NT2/D1 (cell line): Measurements from ENCODE around the gene SLC16A10.
"Not testable (repeated sequence)": the region's sequence is repeated elsewhere in the genome, so short reads cannot be mapped to it uniquely, and the experiment has no call there.

Experiments
- DNase-seq: peaks from one replicate; pipeline ENCODE4 v3.0.0-alpha.2; 2011; ENCODE audit warnings: low read depth, low spot score
- H3K27me3 ChIP-seq: 2 replicates; pipeline ENCODE4 v1.6.0; 2011; ENCODE audit warnings: mild to moderate bottlenecking; ENCODE audit not compliant: insufficient read length, insufficient read depth
- H3K36me3 ChIP-seq: 2 replicates; pipeline ENCODE4 v1.6.1; 2011; ENCODE audit warnings: mild to moderate bottlenecking, low read length, mixed read lengths; ENCODE audit not compliant: insufficient read depth, insufficient read length
- H3K4me1 ChIP-seq: 2 replicates; pipeline ENCODE4 v1.5.1; 2011; ENCODE audit not compliant: insufficient read depth, insufficient read length
- H3K4me3 ChIP-seq: 2 replicates; pipeline ENCODE4 v1.5.1; 2011; ENCODE audit warnings: low read depth; ENCODE audit not compliant: insufficient read length
- H3K9ac ChIP-seq: 2 replicates; pipeline ENCODE4 v1.6.0; 2011; ENCODE audit warnings: low read depth; ENCODE audit not compliant: insufficient read length
- H3K9me3 ChIP-seq: 2 replicates; pipeline ENCODE4 v1.5.1; 2011; ENCODE audit warnings: mild to moderate bottlenecking, low read length; ENCODE audit not compliant: insufficient read depth
- SUZ12 ChIP-seq: IDR thresholded peaks from 2 replicates; pipeline ENCODE4 v1.6.1; 2011; ENCODE audit not compliant: insufficient read length, insufficient read depth; ENCODE audit errors: extremely low read depth
- YY1 ChIP-seq: IDR thresholded peaks from 2 replicates; pipeline ENCODE4 v1.6.1; 2011; ENCODE audit not compliant: insufficient read length, insufficient read depth
- ZNF274 ChIP-seq: IDR thresholded peaks from 2 replicates; pipeline ENCODE4 v1.6.1; 2011; ENCODE audit warnings: mild to moderate bottlenecking, low read depth, low read length

The SLC16A10 gene

DNA sequence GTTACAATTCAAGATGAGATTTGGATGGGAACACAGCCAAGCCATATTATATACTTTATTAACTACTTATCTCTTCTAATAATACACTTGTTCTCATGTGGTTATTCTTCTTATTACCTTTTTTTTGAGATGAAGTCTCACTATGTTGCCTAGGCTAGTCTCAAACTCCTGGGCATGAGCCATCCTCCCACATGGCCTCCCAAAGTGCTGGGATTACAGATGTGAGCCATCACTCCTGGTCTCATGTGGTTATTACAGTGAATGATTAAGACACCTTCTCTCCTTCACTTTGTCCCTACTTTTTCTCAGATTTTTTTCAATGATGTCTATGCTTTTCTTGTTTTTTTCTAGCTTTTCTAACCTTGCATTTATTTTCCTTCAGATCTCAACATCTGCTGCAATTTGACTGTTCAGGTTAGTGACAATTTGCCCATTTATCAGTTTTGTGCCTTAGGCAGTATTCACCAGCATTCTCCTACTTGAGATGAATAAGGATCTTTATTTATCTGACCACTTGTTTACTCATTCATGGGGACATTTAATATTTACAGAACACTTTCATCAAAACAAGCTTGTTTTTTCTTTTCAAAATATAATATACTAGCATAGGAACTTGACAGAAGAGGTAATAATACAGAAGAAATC is 105.7 kb downstream of the SLC16A10 start:
- Histone ChIP-seq H3K9ac (no peak overlapping the region), H3K9me3 (peaks cover 11% of the 10 kb centered on the region; the same call in 1 of the 2 replicates), H3K27me3 (no peaks in the 10 kb centered on the region), H3K4me3 (no peak overlapping the region), H3K36me3 (no peaks in the 10 kb centered on the region), H3K4me1 (no peaks in the 10 kb centered on the region)
- DNase-seq, result no peak
- TF ChIP-seq ZNF274, result no peak
- no peak for TF ChIP-seq YY1
- TF ChIP-seq SUZ12, result no peak

DNA sequence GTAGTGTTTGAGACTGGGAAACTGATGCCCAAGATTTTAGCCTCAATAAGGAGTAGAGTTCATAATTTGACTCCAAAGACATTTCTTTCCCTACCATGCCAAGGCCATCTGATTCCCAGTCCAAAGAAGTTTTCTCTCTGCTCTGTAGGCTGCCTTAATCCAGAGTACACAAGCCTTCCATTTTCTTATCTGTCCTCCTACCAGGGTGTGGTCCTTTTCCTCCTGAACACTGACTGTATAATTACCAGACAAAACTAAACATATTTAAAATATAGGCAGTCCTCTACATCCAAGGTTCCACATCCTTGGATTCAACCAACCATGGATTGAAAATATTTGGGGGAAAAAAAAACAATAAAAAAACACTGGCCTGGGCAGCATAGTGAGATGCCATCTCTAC is 108.4 kb downstream of the SLC16A10 start:
- no peak for TF ChIP-seq SUZ12
- no peak for TF ChIP-seq YY1
- no peak for TF ChIP-seq ZNF274
- H3K4me1 ChIP-seq, result no peaks in the 10 kb centered on the region
- no peak for DNase-seq
- no peak overlapping the region for H3K9ac ChIP-seq
- H3K9me3 ChIP-seq, result peaks cover 4% of the 10 kb centered on the region; the same call in 1 of the 2 replicates
- no peak overlapping the region for H3K4me3 ChIP-seq
- H3K27me3 ChIP-seq, result no peaks in the 10 kb centered on the region
- H3K36me3 ChIP-seq, result no peaks in the 10 kb centered on the region

DNA sequence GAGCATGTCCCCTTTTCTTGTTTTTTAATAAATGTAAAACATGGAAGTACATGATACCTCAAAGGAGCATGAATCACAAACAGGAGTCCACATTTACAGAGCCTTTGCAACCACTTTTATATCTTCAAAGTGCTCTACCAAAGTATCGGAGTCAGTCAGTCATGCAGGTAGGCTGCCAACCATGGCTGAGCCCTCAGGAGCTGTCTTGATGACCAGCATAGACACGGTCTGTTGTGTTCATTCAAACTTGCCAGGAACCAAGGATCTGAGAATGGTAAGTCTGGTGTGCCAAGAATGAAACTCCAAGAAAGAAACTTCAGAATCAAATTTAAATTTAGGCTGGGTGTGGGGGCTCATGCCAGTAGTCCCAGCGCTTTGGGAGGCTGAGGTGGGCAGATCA is 111.5 kb downstream of the SLC16A10 start:
- no peak overlapping the region for H3K4me3 ChIP-seq
- H3K9me3 ChIP-seq, result no peaks in the 10 kb centered on the region
- no peak for DNase-seq
- H3K9ac ChIP-seq, result no peak overlapping the region
- TF ChIP-seq SUZ12, result no peak
- H3K36me3 ChIP-seq, result no peaks in the 10 kb centered on the region
- H3K4me1 ChIP-seq, result no peaks in the 10 kb centered on the region
- no peaks in the 10 kb centered on the region for H3K27me3 ChIP-seq

DNA sequence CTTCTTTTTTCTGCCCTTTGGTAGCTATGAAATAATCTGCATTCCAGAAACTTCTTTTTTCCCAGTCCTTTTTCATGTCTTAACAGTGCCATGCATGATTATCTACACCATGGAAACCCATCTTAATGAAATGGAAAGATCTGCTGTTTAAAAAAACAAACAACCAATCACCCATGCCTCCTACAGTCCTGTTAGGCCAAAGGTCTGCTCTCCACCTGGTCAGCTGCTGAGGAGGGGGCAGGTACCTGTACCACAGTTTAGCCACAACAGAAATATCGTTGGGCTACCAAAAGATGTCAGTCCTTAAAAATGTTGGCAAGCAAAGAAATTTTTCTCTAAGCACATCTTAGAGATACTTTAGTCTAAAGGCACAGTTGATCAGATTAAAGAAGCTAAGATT is 112.6 kb downstream of the SLC16A10 start:
- Histone ChIP-seq H3K27me3 (no peaks in the 10 kb centered on the region), H3K9ac (no peak overlapping the region), H3K9me3 (no peaks in the 10 kb centered on the region), H3K4me1 (no peaks in the 10 kb centered on the region), H3K4me3 (no peak overlapping the region), H3K36me3 (no peaks in the 10 kb centered on the region)
- DNase-seq, result no peak
- TF ChIP-seq ZNF274 (no peak), YY1 (no peak), SUZ12 (no peak)

DNA sequence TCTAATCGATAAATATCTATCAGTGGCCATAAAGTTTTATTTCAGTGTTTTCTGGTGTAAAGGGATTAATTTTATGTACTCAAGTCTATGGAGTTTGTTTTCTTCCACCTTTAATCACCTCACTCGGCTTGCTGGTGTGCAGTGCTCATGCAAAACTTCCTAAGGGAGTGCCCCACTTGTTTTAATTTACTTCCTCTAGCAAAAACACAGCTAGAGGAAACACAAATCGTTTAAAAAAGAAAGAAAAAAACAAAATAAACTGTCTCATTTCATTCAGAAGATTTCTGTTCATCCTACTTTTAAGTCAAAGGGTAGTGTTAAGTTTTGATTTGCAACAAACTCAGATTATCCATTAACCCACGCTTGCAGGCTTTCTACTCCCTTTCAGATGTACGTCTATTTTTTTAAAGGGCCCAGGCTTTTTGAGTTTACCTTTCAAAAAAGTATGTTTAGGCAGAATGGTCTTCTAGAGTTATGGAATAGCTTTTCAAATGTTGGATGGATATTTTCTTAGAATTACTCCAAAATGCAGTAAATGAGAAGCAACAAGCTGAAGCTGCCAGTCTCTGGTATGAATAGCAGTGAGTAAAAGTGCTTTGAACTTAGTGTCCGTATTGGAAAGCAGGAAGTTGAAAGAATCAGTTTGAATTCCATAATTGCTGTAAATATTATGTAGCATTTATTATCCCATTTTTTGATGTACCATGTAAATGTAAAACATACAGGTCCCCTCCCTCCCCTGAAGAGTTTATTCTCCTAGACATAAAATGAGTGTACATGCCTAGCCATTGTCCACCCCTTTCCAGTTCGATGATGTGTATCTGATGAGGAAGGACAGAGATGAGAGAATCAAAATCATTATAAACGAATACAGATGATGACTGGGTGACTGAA is 113.3 kb downstream of the SLC16A10 start:
- H3K27me3 ChIP-seq, result no peaks in the 10 kb centered on the region
- no peaks in the 10 kb centered on the region for H3K4me1 ChIP-seq
- DNase-seq, result no peak
- no peak overlapping the region for H3K4me3 ChIP-seq
- no peak overlapping the region for H3K9ac ChIP-seq
- no peaks in the 10 kb centered on the region for H3K9me3 ChIP-seq
- no peaks in the 10 kb centered on the region for H3K36me3 ChIP-seq
- TF ChIP-seq SUZ12 (no peak), YY1 (no peak)

DNA sequence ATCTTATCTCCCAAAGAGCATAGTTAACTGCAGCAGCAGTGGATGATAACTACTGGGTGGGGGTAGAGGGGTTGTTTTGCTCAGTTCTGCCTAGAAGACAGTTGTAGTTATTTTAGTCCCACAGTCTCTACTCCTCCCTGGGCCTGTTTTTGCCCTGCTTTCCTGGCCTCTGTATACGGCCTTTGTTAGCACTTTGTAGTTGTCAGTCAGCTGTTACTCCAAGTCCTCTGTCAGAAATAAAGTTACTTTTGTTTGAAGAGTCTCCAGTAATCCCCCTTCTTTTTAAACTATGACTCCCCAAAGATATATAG is 113.9 kb downstream of the SLC16A10 start:
- Histone ChIP-seq H3K27me3 (no peaks in the 10 kb centered on the region), H3K4me1 (no peaks in the 10 kb centered on the region), H3K4me3 (no peak overlapping the region), H3K36me3 (no peaks in the 10 kb centered on the region), H3K9ac (no peak overlapping the region), H3K9me3 (no peaks in the 10 kb centered on the region)
- DNase-seq, result no peak
- TF ChIP-seq YY1, result no peak
- TF ChIP-seq ZNF274, result no peak
- no peak for TF ChIP-seq SUZ12

DNA sequence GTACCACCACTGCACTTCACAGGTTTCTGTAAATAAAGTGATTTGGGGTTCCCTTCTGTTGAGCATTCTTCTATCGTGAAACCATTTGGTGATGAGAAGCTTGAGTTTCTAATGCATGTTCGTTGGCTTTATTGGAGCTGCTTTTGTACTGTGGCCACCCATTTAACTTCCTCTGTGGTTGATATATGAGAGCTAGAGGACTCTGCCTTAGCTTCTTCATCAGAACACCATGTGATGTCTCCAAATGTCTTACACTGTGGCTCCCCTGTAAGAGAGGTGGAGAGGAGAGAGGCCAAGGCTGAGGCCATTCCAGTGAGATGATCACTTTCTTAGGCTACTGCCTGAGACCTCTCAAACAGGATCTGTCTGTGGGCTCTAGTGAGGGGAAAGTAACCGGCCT is 114.5 kb downstream of the SLC16A10 start:
- Histone ChIP-seq H3K9me3 (no peaks in the 10 kb centered on the region), H3K36me3 (no peaks in the 10 kb centered on the region), H3K4me1 (no peaks in the 10 kb centered on the region), H3K9ac (no peak overlapping the region), H3K27me3 (no peaks in the 10 kb centered on the region), H3K4me3 (no peak overlapping the region)
- no peak for TF ChIP-seq SUZ12
- no peak for TF ChIP-seq ZNF274
- no peak for TF ChIP-seq YY1
- DNase-seq, result no peak

DNA sequence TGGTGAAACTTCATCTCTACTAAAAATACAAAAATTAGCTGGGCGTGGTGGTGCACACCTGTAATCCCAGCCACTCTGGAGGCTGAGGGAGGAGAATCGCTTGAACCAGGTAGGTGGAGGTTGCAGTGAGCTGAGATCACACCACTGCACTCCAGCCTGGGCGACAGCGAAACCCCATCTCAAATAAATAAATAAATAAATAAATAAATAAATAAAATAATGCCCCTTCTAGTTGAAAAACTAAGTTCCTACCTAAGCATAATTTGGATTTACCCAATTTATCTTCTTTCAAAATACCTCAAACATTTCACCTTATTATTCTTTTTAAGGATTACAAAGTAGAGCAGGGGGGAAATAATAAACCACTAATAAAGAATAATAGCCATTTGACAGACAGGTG is 116.2 kb downstream of the SLC16A10 start:
- not testable (repeated sequence) for H3K4me3 ChIP-seq, H3K4me1 ChIP-seq, DNase-seq, H3K9ac ChIP-seq, H3K36me3 ChIP-seq, H3K27me3 ChIP-seq, H3K9me3 ChIP-seq
